Heart right ventricle (tissue), 16 donors: ENCODE measurements around the gene ADPRH. TPM values are rescaled to one million over a fixed set of nuclear protein-coding genes. Genes with fewer than 3 reads are reported as not detected.

Experiments used
- ATAC-seq, 8 donors: fragments of 200-7000 bp; cut with Tn5 transposase; one replicate each; pipeline ENCODE4 v1.9.1; 2020; ENCODE audit warnings: mild to moderate bottlenecking in 8 of 8, moderate library complexity in 8 of 8, moderate number of reproducible peaks in 1 of 8
- DNase-seq, 2 donors: peaks; one replicate each; pipeline ENCODE4 v3.0.0-alpha.2; 2020
- H3K27ac ChIP-seq, 10 donors: fragments of 200-600 bp; sonication (generic) in 2 of 10; one replicate each; pipeline versions ENCODE4 v1.5.0 to v1.8.0; 2020 to 2022; ENCODE audit warnings: mild to moderate bottlenecking in 3 of 10
- H3K27me3 ChIP-seq, 7 donors: fragments of 200-600 bp; one replicate each; pipeline ENCODE4 v1.8.0; 2021 to 2022; ENCODE audit warnings: mild to moderate bottlenecking in 2 of 7
- H3K36me3 ChIP-seq, 9 donors: fragments of 200-600 bp; sonication (generic) in 1 of 9; one replicate each; pipeline versions ENCODE4 v1.5.0 to v1.8.0; 2020 to 2022; ENCODE audit warnings: mild to moderate bottlenecking in 2 of 9
- H3K4me1 ChIP-seq, 9 donors: fragments of 200-600 bp; sonication (generic) in 1 of 9; one replicate each; pipeline versions ENCODE4 v1.5.0 to v1.8.0; 2020 to 2022; ENCODE audit warnings: mild to moderate bottlenecking in 4 of 9
- H3K4me3 ChIP-seq, 10 donors: fragments of 200-600 bp; sonication (generic) in 2 of 10; one replicate each; pipeline versions ENCODE4 v1.5.0 to v1.8.0; 2020 to 2022; ENCODE audit warnings: mild to moderate bottlenecking in 7 of 10, moderate library complexity in 2 of 10
- H3K9me3 ChIP-seq, 11 donors: fragments of 200-600 bp in 10 of 11; sonication (generic) in 2 of 11; one replicate each; pipeline versions ENCODE4 v1.5.0 to v1.8.0; 2013 to 2022; ENCODE audit warnings: mild to moderate bottlenecking in 2 of 11, control low read depth in 1 of 11, moderate library complexity in 1 of 11
- WGBS, 2 donors: extraction: QIAGEN DNeasy Blood & Tissue Kit; methylation state at CpG; one replicate each; pipeline ENCODE4 v1.1.7; 2013; ENCODE audit warnings: inconsistent platforms in 1 of 2; 5-methylcytosine and 5-hydroxymethylcytosine counted together
- intact Hi-C, 10 donors: fragments of 100-400 bp; cut with DNase I; formaldehyde crosslinking; loops; one replicate each; pipeline versions ENCODE4 v1.11.1 to v1.14.2; 2022
- polyA plus RNA-seq, 2 donors: library from polyadenylated mRNA; stranded (reverse); fragments of 200-250 nt; gene quantifications; one replicate each; pipeline ENCODE4 v1.2.3, GENCODE V29; 2013
- total RNA-seq, 10 donors: library from RNA; stranded (reverse); fragmentation: NEBNext Ultra II Directional in 3 of 10; extraction: Animal tissue kit (Norgen Biotek cat#: 25700) in 3 of 10; gene quantifications; one replicate each; pipeline versions ENCODE4 v1.2.1 to v1.2.4, GENCODE V29; 2021 to 2023
- TF ChIP-seq, protein P1 (sequence below), 9 donors: fragments of 200-600 bp; sonication (generic) in 2 of 9; IDR thresholded peaks; one replicate each; pipeline versions ENCODE4 v1.5.0 to v1.8.0; 2021 to 2022; ENCODE audit warnings: antibody characterized with exemption in 9 of 9, mild to moderate bottlenecking in 5 of 9, moderate library complexity in 1 of 9
- donor health status: Arrhythmogenic right ventricular cardiomyopathy.
- donor health status: ischemic (EF 13 %, LVEDD 7.1; RV severe dilation, severe dysfunction).
- donor health status: healthy with polysubstance abuse.
- donor health status: DM: no; HTN: yes; CAD: no.
- donor health status: DM: no; HTN: no; CAD: no.
- donor health status: ischemic (EF 25% LVEDD 6.9; RV normal size, moderate dysfunction).
- donor health status: ischemic (EF 25% LVEDD 5.7; RV mildly dilated, moderate dysfunction).
- donor health status: healthy.
- donor health status: DM: yes; HTN: yes; CAD: no.
- donor health status: Ischemic cardiomyopathy.
- donor health status: ischemic (EF 35%, LVEDD 5.7; RV mildly dilated, moderate dysfunction).
- donor health status: nonischemic (EF 11% LVEDD 7.7; RV severe dilation, severe dysfunction).
- donor health status: DM: yes; HTN: yes; CAD: no.
- donor health status: PGD.
- donor health status: ischemic (EF 29% LVEDD 5.4; RV normal size, mild dysfunction).
- donor health status: nonischemic (EF 23%, LVEDD 6.1; RV moderate dilation, normal function).

The ADPRH gene
- total and polyA plus RNA-seq, 12 donors: 5.6 to 16.9 (median 10.5) TPM

DNA sequence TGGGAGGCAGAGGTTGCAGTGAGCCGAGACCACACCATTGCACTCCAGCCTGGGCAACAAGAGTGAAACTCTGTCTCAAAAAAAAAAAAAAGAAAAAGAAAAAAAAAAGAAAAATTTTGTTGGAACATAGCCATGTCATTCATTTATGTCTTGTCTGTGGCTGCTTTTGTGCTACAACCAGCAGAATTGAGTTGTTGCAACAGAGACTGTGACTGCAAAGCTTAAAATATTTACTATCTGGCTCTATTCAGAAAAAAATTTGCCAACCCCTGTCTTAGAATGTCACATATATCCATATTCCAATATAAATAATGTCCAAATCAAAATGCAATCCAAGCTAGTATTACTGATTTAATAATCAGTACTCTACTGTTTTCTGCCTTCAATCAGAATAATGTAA is 45.0 kb upstream of the ADPRH start:
- H3K36me3 ChIP-seq: no peaks in the 10 kb centered on the region
- intact Hi-C loops: no loop called here
- no peaks in the 10 kb centered on the region for H3K27me3 ChIP-seq
- no peaks in the 10 kb centered on the region for H3K4me1 ChIP-seq
- DNase-seq (no peak), ATAC-seq (no peak)
- TF ChIP-seq, protein P1, sequence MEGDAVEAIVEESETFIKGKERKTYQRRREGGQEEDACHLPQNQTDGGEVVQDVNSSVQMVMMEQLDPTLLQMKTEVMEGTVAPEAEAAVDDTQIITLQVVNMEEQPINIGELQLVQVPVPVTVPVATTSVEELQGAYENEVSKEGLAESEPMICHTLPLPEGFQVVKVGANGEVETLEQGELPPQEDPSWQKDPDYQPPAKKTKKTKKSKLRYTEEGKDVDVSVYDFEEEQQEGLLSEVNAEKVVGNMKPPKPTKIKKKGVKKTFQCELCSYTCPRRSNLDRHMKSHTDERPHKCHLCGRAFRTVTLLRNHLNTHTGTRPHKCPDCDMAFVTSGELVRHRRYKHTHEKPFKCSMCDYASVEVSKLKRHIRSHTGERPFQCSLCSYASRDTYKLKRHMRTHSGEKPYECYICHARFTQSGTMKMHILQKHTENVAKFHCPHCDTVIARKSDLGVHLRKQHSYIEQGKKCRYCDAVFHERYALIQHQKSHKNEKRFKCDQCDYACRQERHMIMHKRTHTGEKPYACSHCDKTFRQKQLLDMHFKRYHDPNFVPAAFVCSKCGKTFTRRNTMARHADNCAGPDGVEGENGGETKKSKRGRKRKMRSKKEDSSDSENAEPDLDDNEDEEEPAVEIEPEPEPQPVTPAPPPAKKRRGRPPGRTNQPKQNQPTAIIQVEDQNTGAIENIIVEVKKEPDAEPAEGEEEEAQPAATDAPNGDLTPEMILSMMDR (IDR thresholded peaks at IDR 0.05): no peak
- 92 to 100% methylated on average over 1 of the region's 1 CpG for WGBS, 2 donors
- no peaks in the 10 kb centered on the region for H3K9me3 ChIP-seq
- no peak overlapping the region for H3K4me3 ChIP-seq
- no peak overlapping the region for H3K27ac ChIP-seq

DNA sequence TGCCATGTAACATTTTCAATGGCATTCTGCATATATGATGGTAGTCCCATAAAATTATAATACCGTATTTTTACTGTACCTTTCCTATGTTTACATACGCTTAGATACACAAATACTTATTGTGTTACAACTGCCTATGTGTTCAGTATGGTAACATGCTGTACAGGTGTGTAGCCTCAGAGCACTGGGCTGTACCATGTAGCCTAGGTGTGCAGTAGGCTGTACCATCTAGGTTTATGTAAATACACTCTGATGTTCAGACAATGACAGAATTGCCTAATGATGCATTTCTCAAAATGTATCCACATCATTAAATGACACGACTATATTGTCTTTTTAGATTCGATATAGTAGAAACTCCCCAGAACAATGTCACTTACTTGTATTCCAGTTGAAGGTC is 42.5 kb upstream of the ADPRH start:
- Histone ChIP-seq H3K27me3 (no peaks in the 10 kb centered on the region), H3K27ac (no peak overlapping the region), H3K36me3 (no peaks in the 10 kb centered on the region), H3K4me3 (no peak overlapping the region), H3K4me1 (no peaks in the 10 kb centered on the region), H3K9me3 (no peaks in the 10 kb centered on the region)
- ATAC-seq: no peak
- TF ChIP-seq, protein P1 (IDR thresholded peaks at IDR 0.05): no peak
- no peak for DNase-seq
- intact Hi-C loops: no loop called here
- 94 to 96% methylated on average over 4 of the region's 4 CpGs for WGBS, 2 donors

- DNase-seq: no peak
- no peaks in the 10 kb centered on the region for H3K36me3 ChIP-seq
- H3K27me3 ChIP-seq: no peaks in the 10 kb centered on the region
- intact Hi-C loops: no loop called here
- no peak overlapping the region for H3K27ac ChIP-seq
- 89 to 100% methylated on average over 1 of the region's 1 CpG for WGBS, 2 donors
- ATAC-seq: no peak
- peaks cover 0 to 6% (median 0%) of the 10 kb centered on the region in 11 donors for H3K9me3 ChIP-seq
- no peak overlapping the region for H3K4me3 ChIP-seq
- no peaks in the 10 kb centered on the region for H3K4me1 ChIP-seq
- TF ChIP-seq, protein P1 (IDR thresholded peaks at IDR 0.05): no peak
Measured at GRCh38 chr3:119538772-119539171, 40.5 kb upstream of the ADPRH start.

DNA sequence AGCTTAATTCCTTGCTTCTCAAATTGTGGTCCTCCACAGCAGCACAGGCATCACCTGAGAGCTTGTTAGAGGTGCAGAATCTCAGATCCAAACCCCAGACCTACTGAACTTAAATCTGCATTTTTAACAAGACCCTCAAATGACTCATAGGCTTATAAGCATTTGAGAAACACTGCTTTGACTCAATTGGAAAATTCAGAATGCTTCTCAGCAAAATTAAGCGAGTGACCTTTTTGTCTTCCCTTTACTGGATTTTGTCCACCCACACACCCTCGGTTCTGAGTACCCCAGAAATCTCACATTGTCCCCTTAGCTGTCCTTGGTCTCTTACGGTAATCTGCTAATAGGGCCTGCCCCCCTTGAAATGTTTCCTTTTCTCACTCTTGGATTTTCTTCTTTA is 37.7 kb upstream of the ADPRH start:
- no peaks in the 10 kb centered on the region for H3K27me3 ChIP-seq
- H3K9me3 ChIP-seq: peaks cover 0 to 6% (median 0%) of the 10 kb centered on the region in 11 donors
- ATAC-seq: no peak
- no peaks in the 10 kb centered on the region for H3K36me3 ChIP-seq
- no peak overlapping the region for H3K27ac ChIP-seq
- no peaks in the 10 kb centered on the region for H3K4me1 ChIP-seq
- intact Hi-C loops: no loop called here
- TF ChIP-seq, protein P1 (IDR thresholded peaks at IDR 0.05): no peak
- 84 to 86% methylated on average over 3 of the region's 3 CpGs for WGBS, 2 donors
- no peak for DNase-seq
- no peak overlapping the region for H3K4me3 ChIP-seq
